Regular cardiac myocyte (primary cell): ENCODE results near the gene FAM47B. TPM values are rescaled to one million over a fixed set of nuclear protein-coding genes. Genes with fewer than 3 reads are reported as not detected.

ENCODE experiments used
- total RNA-seq: library from RNA; depleted of rRNA; stranded (reverse); fragments of >200 nt; gene quantifications from 2 replicates; pipeline ENCODE4 v1.2.3, GENCODE V29; 2014

Gene FAM47B
- not detected in 2 replicates for total RNA-seq

DNA sequence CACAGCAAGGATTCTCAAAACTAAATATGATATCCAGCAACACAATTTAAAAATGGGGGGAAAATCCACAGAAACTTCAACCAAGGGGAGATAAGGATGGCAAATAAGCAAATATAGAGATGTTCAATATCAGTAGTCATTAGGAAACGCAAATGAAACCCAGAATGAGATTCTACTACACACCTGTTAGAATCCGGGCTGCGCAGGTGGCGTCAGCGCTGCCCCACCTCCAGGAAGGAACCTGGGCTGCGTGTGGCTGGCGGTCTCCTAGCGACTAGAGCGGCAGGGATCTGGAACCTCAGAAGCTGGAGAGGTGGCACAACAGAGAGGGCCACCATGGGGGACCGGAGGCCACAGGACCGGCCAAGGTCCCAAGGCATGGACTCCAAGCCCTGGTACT, at the start of gene FAM47B:
TSS of gene FAM47B (plus strand) at position 301 of the 400 bp plus-strand sequence. CDS start at position 337, 36 bp downstream.

